Adrenal gland (tissue), 12 donors: ENCODE data around the gene DUSP10. TPM values are rescaled to one million over a fixed set of nuclear protein-coding genes. Genes with fewer than 3 reads are reported as not detected.

Source experiments
- DNase-seq, 7 donors: peaks; one replicate each; pipeline ENCODE4 v3.0.0-alpha.2; 2019 to 2020
- H3K27ac ChIP-seq, 5 donors: fragments of 200-600 bp; sonication (generic) in 4 of 5; 1 replicate in 3 of 5; 2 replicates in 2 of 5; pipeline versions ENCODE4 v1.5.1 to v1.8.0; 2016 to 2020; ENCODE audit warnings: mild to moderate bottlenecking in 1 of 5
- H3K27me3 ChIP-seq: fragments of 200-600 bp; 2 replicates; pipeline ENCODE4 v1.8.0; 2021
- H3K36me3 ChIP-seq, 2 donors: fragments of 200-600 bp; replicated peaks in 1 of 2; 1 replicate in 1 of 2; 2 replicates in 1 of 2; pipeline versions ENCODE4 v1.5.1 to v1.8.0; 2018 to 2022
- H3K4me1 ChIP-seq, 2 donors: fragments of 200-600 bp; replicated peaks in 1 of 2; 1 replicate in 1 of 2; 2 replicates in 1 of 2; pipeline versions ENCODE4 v1.5.1 to v1.8.0; 2018 to 2021
- H3K4me3 ChIP-seq, 4 donors: fragments of 200-600 bp; sonication (generic) in 3 of 4; one replicate each; pipeline ENCODE4 v1.5.1; 2016 to 2018
- H3K9me3 ChIP-seq, 3 donors: fragments of 200-600 bp; sonication (generic) in 1 of 3; replicated peaks in 1 of 3; 1 replicate in 2 of 3; 2 replicates in 1 of 3; pipeline versions ENCODE4 v1.5.1 to v1.8.0; 2016 to 2021
- CTCF ChIP-seq, 6 experiments: fragments of 450-650 bp in 4 of 6; fragments of 200-600 bp in 2 of 6; sonication (generic) in 1 of 6; IDR thresholded peaks; 1 replicate in 5 of 6; 2 replicates in 1 of 6; pipeline versions ENCODE4 v1.5.1 to v1.8.0; 2016 to 2021; ENCODE audit warnings: antibody characterized with exemption in 6 of 6, mild to moderate bottlenecking in 2 of 6, moderate library complexity in 1 of 6
- POLR2A ChIP-seq, 2 donors: fragments of 450-650 bp; IDR thresholded peaks; one replicate each; pipeline ENCODE4 v1.6.1; 2017; ENCODE audit warnings: antibody characterized with exemption in 2 of 2, mild to moderate bottlenecking in 2 of 2, moderate library complexity in 1 of 2
- WGBS, 4 donors: extraction: QIAGEN DNeasy Blood & Tissue Kit in 2 of 4; methylation state at CpG; one replicate each; pipeline versions ENCODE4 v1.1.5 to v1.1.7; 2013 to 2017; 5-methylcytosine and 5-hydroxymethylcytosine counted together
- intact Hi-C, 2 donors: fragments of 100-400 bp; cut with DNase I; formaldehyde crosslinking; loops; one replicate each; pipeline versions ENCODE4 v1.14.1 to v1.15.0; 2022 to 2023
- polyA plus RNA-seq, 3 donors: library from polyadenylated mRNA; stranded (reverse); fragments of 200-250 nt in 2 of 3; fragments of 350-450 nt in 1 of 3; fragmentation: Illumina TruSeq in 1 of 3; extraction: RNeasy Lipid Tissue Mini Kit (QIAGEN cat#74804) in 1 of 3; gene quantifications; one replicate each; pipeline ENCODE4 v1.2.3, GENCODE V29; 2013 to 2014
- total RNA-seq, 9 donors: library from RNA; depleted of rRNA in 4 of 9; stranded (reverse); fragments of >200 nt in 4 of 9; fragments of 120-200 nt in 1 of 9; fragmentation: NEBNext Ultra II Directional in 1 of 9; extraction: Animal tissue kit (Norgen Biotek cat#: 25700) in 1 of 9; gene quantifications; one replicate each; pipeline versions ENCODE4 v1.1.0 to v1.2.4, GENCODE V29; 2013 to 2023
- donor health status: healthy with polysubstance abuse.
- donor health status: Bipolar disorder and iron deficiency.
- donor health status: DM: yes; HTN: yes; CAD: no.
- donor health status: DM: no; HTN: no; CAD: no.
- donor health status: DM: no; HTN: no; CAD: no.
- donor health status: DM: yes; HTN: yes; CAD: no.

DUSP10 gene
- total and polyA plus RNA-seq, 12 donors, result 2.6 to 22.1 (median 6.5) TPM

- intact Hi-C loops, result no loop called here
- Histone ChIP-seq H3K27ac (no peak overlapping the region), H3K36me3 (no peaks in the 10 kb centered on the region), H3K27me3 (no peaks in the 10 kb centered on the region), H3K4me1 (peaks cover 0 to 22% of the 10 kb centered on the region in 2 donors), H3K9me3 (no peaks in the 10 kb centered on the region), H3K4me3 (no peak overlapping the region)
- no peak for TF ChIP-seq CTCF (IDR thresholded peaks at IDR 0.05)
- no peak for TF ChIP-seq POLR2A (IDR thresholded peaks at IDR 0.05)
- WGBS, 4 donors, result 84 to 96% (median 90%) methylated on average over 2 of the region's 2 CpGs
- no peak for DNase-seq
Measured at GRCh38 chr1:221735999-221736398, 5.9 kb downstream of the DUSP10 start.

- Histone ChIP-seq H3K27me3 (no peaks in the 10 kb centered on the region), H3K9me3 (no peaks in the 10 kb centered on the region), H3K4me3 (no peak overlapping the region), H3K27ac (no peak overlapping the region), H3K4me1 (peaks cover 0 to 9% of the 10 kb centered on the region in 2 donors), H3K36me3 (no peaks in the 10 kb centered on the region)
- no peak for TF ChIP-seq POLR2A (IDR thresholded peaks at IDR 0.05)
- no peak for TF ChIP-seq CTCF (IDR thresholded peaks at IDR 0.05)
- intact Hi-C loops, result no loop called here
- DNase-seq, result no peak
Measured at GRCh38 chr1:221734187-221734586, 7.7 kb downstream of the DUSP10 start.

- no peaks in the 10 kb centered on the region for H3K27me3 ChIP-seq
- no peak overlapping the region for H3K27ac ChIP-seq
- TF ChIP-seq POLR2A (IDR thresholded peaks at IDR 0.05), result no peak
- no peak for TF ChIP-seq CTCF (IDR thresholded peaks at IDR 0.05)
- H3K4me1 ChIP-seq, result peaks cover 0 to 15% of the 10 kb centered on the region in 2 donors
- DNase-seq, result no peak
- intact Hi-C loops, result no loop called here
- H3K36me3 ChIP-seq, result no peaks in the 10 kb centered on the region
- no peaks in the 10 kb centered on the region for H3K9me3 ChIP-seq
- H3K4me3 ChIP-seq, result no peak overlapping the region
Measured at GRCh38 chr1:221732052-221732451, 9.8 kb downstream of the DUSP10 start.

- Histone ChIP-seq H3K9me3 (no peaks in the 10 kb centered on the region), H3K4me1 (peaks cover 7 to 37% of the 10 kb centered on the region in 2 donors), H3K27ac (no peak overlapping the region), H3K4me3 (no peak overlapping the region), H3K27me3 (no peaks in the 10 kb centered on the region), H3K36me3 (no peaks in the 10 kb centered on the region)
- TF ChIP-seq CTCF (IDR thresholded peaks at IDR 0.05) (no peak), POLR2A (IDR thresholded peaks at IDR 0.05) (no peak)
- 74 to 88% (median 83%) methylated on average over 6 of the region's 6 CpGs for WGBS, 4 donors
- intact Hi-C loops, result no loop called here
- no peak for DNase-seq
Measured at GRCh38 chr1:221729771-221730330, 12.0 kb downstream of the DUSP10 start.
